Activated naive CD4-positive, alpha-beta T cell treated with anti-CD3 and anti-CD28 coated beads, Interleukin-2, amount 50 U/mL, for 72 hours (primary cell): ENCODE data around the gene AAMP. TPM values are rescaled to one million over a fixed set of nuclear protein-coding genes. Genes with fewer than 3 reads are reported as not detected.
"Not testable (repeated sequence)": the region's sequence is repeated elsewhere in the genome, so short reads cannot be mapped to it uniquely, and the experiment has no call there.

Experiments used
- ATAC-seq, 2 donors: fragments of 150-1000 bp; cut with Tn5 transposase; 2 replicates each; pipeline ENCODE4 v1.10.0; 2021; ENCODE audit warnings: mild to moderate bottlenecking in 2 of 2, moderate library complexity in 2 of 2
- DNase-seq, 2 donors: peaks; one replicate each; pipeline ENCODE4 v3.0.0; 2021 to 2022; ENCODE audit warnings: low spot score in 2 of 2
- H3K27ac Mint-ChIP-seq, 2 donors: one replicate each; pipeline ENCODE4 v1.8.0; 2022; ENCODE audit warnings: mild to moderate bottlenecking in 2 of 2, mixed read lengths in 2 of 2
- H3K36me3 Mint-ChIP-seq, 2 donors: one replicate each; pipeline ENCODE4 v1.8.0; 2022; ENCODE audit warnings: mixed read lengths in 2 of 2
- H3K9me3 Mint-ChIP-seq, 2 donors: one replicate each; pipeline ENCODE4 v1.8.0; 2022; ENCODE audit warnings: mixed read lengths in 2 of 2
- total RNA-seq, 2 donors: library from RNA; stranded (reverse); gene quantifications; one replicate each; pipeline ENCODE4 v1.2.3, GENCODE V29; 2022

The AAMP gene
- total RNA-seq, 2 donors from 2014 or later: 67.7 to 68.4 TPM

- Mint-ChIP-seq H3K27ac (peak overlapping the region; percentile 47 to 90), H3K9me3 (no peaks in the 10 kb centered on the region), H3K36me3 (no peaks in the 10 kb centered on the region)
- no peak for ATAC-seq
- DNase-seq: no peak
These were observed 12.4 kb upstream of the AAMP start for GRCh38 chr2:218282173-218282991.

GRCh38 chr2:218281449-218281848 lies 11.5 kb upstream of the AAMP start:
- ATAC-seq: no peak
- DNase-seq: no peak
- no peaks in the 10 kb centered on the region for H3K36me3 Mint-ChIP-seq
- H3K27ac Mint-ChIP-seq: peak overlapping the region; percentile 43 to 69
- no peaks in the 10 kb centered on the region for H3K9me3 Mint-ChIP-seq

- H3K36me3 Mint-ChIP-seq: no peaks in the 10 kb centered on the region
These were observed 10.4 kb upstream of the AAMP start for GRCh38 chr2:218280260-218280870.

GRCh38 chr2:218278531-218279360 lies 8.8 kb upstream of the AAMP start:
- no peak for DNase-seq
- Mint-ChIP-seq H3K9me3 (no peaks in the 10 kb centered on the region), H3K36me3 (no peaks in the 10 kb centered on the region), H3K27ac (peak overlapping the region; percentile 18 to 40)
- ATAC-seq: no peak

More at GRCh38 chr2:218280260-218280870, 10.4 kb upstream of the AAMP start:
- Mint-ChIP-seq H3K9me3 (no peaks in the 10 kb centered on the region), H3K27ac (peak overlapping the region; percentile 8 to 84)
- no peak for ATAC-seq
- no peak for DNase-seq

DNA sequence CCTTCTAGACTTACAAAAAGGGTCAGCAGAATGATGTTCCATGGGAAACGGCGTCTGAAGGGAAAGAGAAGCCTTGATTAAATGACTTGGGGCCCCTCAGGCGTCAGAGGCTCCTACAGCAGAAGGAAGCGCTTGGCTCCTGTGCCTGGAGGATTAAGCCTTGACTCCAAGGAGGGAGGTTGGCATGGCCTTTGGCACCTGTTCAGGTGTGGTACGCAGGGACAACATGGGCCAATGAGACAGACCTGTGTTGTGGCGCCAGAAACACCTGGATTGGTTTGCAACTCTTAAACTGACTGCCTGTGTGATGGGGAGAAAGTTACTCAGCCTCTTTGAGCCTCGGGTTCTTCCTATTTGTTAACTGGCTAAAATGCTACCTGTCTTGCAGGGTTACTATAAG lies 8.0 kb upstream of the AAMP start:
- ATAC-seq: no peak
- H3K9me3 Mint-ChIP-seq: no peaks in the 10 kb centered on the region
- no peaks in the 10 kb centered on the region for H3K36me3 Mint-ChIP-seq
- no peak for DNase-seq
- peak overlapping the region in 1 of 2 donors; percentile 18 for H3K27ac Mint-ChIP-seq

- ATAC-seq (no peak), DNase-seq (no peak)
- peak overlapping the region; percentile 7 to 83 for H3K27ac Mint-ChIP-seq
- H3K36me3 Mint-ChIP-seq: no peaks in the 10 kb centered on the region
- H3K9me3 Mint-ChIP-seq: no peaks in the 10 kb centered on the region
These were observed 7.2 kb upstream of the AAMP start for GRCh38 chr2:218276986-218277755.

DNA sequence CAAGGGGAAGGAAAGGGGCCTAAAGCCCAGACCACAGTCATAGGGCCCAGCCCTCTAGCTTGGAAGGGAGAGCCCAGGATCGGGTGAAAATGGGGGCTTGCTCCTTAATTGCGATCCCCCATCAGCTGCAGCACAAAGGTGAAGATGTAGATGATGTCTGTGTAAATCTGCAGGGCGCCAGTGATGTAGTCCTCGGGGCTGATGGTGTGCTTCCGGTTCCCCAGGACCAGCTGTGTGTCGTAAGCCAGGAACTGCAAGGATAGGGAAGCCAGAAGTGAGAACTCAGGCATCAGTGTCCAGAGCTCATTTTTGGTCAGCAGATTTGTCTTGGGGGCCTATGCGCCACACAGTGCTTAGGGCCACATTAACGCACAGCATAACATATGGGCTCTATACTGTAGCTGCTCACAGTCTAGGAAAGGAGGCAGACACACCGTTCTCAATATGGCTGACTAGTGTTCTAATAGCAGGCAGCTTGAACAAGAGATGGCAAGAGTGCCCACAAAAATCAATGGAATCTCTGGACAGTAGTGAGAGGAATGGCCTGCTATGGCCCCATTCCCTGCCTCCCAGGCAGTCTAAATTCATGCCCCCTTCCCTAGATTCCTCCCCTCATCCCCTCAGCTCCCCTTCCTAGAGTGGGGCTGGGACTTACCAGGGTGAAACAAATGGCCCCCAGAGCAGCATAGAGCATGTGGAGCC lies 5.6 kb upstream of the AAMP start:
- DNase-seq (no peak), ATAC-seq (no peak)
- Mint-ChIP-seq H3K36me3 (no peaks in the 10 kb centered on the region), H3K9me3 (no peaks in the 10 kb centered on the region), H3K27ac (peak overlapping the region; percentile 7 to 72)

- no peaks in the 10 kb centered on the region for H3K9me3 Mint-ChIP-seq
- H3K27ac Mint-ChIP-seq: peak overlapping the region; percentile 13 to 74
- DNase-seq: no peak
- peaks cover 1 to 7% of the 10 kb centered on the region in 2 donors for H3K36me3 Mint-ChIP-seq
- ATAC-seq: no peak
These were observed 4.6 kb upstream of the AAMP start for GRCh38 chr2:218274586-218274985.

GRCh38 chr2:218273908-218274249 lies 3.9 kb upstream of the AAMP start:
- no peak for DNase-seq
- H3K36me3 Mint-ChIP-seq: peaks cover 7 to 12% of the 10 kb centered on the region in 2 donors
- H3K27ac Mint-ChIP-seq: peak overlapping the region in 1 of 2 donors; percentile 74
- ATAC-seq: no peak
- H3K9me3 Mint-ChIP-seq: no peaks in the 10 kb centered on the region

- not testable (repeated sequence) for DNase-seq
These were observed 3.4 kb upstream of the AAMP start for GRCh38 chr2:218273214-218273907.

DNA sequence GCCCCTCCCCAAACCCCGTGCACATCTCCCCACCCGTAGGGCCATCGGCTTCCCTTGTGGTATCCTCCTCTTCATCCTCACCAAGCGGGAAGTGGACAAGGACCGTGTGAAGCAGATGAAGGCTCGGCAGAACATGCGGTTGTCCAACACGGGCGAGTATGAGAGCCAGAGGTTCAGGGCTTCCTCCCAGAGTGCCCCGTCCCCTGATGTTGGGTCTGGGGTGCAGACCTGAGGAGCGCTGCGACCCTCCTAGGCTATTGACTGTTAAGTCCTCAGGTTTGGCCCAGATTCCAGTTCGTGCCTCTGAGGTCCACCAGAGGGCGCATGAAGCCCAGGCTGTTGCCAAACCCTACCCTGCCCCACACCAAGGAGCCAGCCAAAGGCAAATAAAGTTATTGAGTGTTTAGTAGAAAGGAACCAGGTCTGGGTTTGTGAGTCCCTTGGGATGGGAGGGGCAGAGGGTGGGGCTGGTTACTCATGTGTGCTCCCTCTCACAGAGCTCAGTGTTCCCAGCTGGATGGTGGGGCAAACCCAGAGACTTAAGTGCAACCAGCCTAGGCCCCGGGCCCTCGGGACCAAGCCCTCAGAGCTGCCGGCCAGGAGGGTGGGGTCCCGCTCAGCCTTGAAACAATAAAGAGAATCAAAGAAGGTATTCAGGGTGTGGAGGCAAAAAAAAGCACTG lies 2.7 kb upstream of the AAMP start:
- peaks cover 7 to 12% of the 10 kb centered on the region in 2 donors for H3K36me3 Mint-ChIP-seq
- no peaks in the 10 kb centered on the region for H3K9me3 Mint-ChIP-seq
- peak in 1 of 2 donors; percentile 9 for ATAC-seq
- DNase-seq: peak; percentile 75
- no peak overlapping the region for H3K27ac Mint-ChIP-seq

More at GRCh38 chr2:218273214-218273907, 3.4 kb upstream of the AAMP start:
- not testable (repeated sequence) for H3K9me3 Mint-ChIP-seq, ATAC-seq
- H3K36me3 Mint-ChIP-seq: peaks cover 7 to 12% of the 10 kb centered on the region in 2 donors
- H3K27ac Mint-ChIP-seq: peak overlapping the region in 1 of 2 donors; percentile 74

- Mint-ChIP-seq H3K27ac (peak overlapping the region in 1 of 2 donors; percentile 98), H3K36me3 (peaks cover 12 to 14% of the 10 kb centered on the region in 2 donors), H3K9me3 (no peaks in the 10 kb centered on the region)
- no peak for DNase-seq
- no peak for ATAC-seq
These were observed 2.1 kb upstream of the AAMP start for GRCh38 chr2:218271865-218272530.

DNA sequence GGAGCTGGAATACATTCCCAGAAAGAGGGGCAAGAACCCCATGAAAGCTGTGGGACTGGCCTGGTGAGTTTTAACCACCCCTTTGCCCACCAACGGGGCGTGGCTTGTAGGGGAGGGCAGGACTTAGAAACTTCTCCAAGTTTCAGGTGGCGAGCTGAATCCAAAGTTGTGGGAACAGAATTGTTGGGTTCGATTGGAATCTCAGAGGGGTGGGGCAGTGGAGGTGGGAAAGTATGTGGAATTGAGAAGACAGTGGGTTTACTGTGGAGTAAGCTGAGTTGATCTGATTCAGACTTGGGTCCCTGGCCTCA lies 1.5 kb upstream of the AAMP start:
- H3K36me3 Mint-ChIP-seq: peaks cover 12 to 14% of the 10 kb centered on the region in 2 donors
- peak overlapping the region in 1 of 2 donors; percentile 98 for H3K27ac Mint-ChIP-seq
- no peaks in the 10 kb centered on the region for H3K9me3 Mint-ChIP-seq

GRCh38 chr2:218270721-218271486 lies 967 bp upstream of the AAMP start:
- ATAC-seq (no peak), DNase-seq (no peak)
- H3K36me3 Mint-ChIP-seq: peaks cover 12 to 14% of the 10 kb centered on the region in 2 donors
- H3K27ac Mint-ChIP-seq: peak overlapping the region; percentile 92 to 98
- H3K9me3 Mint-ChIP-seq: no peaks in the 10 kb centered on the region

More for the DNA sequence above, 1.5 kb upstream of the AAMP start:
- no peak for ATAC-seq
- no peak for DNase-seq
